ENCODE measurements around the gene KCNQ1. TPM values are rescaled to one million over a fixed set of nuclear protein-coding genes. Genes with fewer than 3 reads are reported as not detected.

KCNQ1 gene
- total RNA-seq, 1 experiment from 2014 or later = not detected

DNA sequence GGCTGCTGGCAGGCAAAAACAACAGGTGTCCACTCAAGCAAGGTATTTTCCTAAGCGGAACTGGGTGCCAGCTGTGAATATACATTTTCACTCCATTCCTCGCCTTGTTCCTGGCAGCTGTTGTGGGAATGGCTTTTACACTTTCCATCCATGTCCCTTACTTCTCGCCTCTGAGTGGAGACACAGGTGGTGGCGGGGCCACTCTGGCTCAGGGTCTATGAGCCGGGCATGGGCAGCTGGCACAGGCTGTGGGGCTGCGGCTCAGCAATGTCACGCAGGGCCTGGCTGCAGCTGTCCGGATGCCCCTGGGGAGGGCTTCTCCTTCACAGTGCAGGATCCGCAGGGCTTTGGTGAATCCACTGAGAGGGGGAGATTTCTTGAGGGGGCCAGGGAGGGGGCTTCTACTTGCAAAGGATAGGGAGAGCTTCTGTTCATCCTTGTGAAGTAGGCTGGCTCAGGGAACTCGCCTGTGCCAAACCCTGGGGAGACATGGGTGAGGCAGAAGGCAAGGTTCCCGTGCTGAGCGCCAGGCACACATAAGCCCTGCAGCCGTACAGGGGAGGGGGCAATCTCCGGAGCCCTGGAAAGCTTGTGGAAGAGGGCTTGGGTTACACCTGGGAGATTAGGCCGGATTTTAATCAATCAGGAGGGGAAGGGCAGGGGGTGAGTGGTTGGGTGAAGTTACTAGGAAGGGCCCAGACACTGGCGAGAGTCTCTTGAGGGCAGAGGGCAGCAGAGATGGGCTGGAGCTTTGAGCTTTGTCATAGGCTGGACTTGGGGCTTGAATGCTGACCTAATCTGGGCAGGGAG, 209.3 kb downstream of the KCNQ1 start:
- DNase-seq (ENCODE audit: unreplicated experiment) = no peak
- H3K9me3 Mint-ChIP-seq (ENCODE audit: unreplicated experiment) = peaks cover 28% of the 10 kb centered on the region
- TF ChIP-seq, protein P1, sequence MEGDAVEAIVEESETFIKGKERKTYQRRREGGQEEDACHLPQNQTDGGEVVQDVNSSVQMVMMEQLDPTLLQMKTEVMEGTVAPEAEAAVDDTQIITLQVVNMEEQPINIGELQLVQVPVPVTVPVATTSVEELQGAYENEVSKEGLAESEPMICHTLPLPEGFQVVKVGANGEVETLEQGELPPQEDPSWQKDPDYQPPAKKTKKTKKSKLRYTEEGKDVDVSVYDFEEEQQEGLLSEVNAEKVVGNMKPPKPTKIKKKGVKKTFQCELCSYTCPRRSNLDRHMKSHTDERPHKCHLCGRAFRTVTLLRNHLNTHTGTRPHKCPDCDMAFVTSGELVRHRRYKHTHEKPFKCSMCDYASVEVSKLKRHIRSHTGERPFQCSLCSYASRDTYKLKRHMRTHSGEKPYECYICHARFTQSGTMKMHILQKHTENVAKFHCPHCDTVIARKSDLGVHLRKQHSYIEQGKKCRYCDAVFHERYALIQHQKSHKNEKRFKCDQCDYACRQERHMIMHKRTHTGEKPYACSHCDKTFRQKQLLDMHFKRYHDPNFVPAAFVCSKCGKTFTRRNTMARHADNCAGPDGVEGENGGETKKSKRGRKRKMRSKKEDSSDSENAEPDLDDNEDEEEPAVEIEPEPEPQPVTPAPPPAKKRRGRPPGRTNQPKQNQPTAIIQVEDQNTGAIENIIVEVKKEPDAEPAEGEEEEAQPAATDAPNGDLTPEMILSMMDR (IDR thresholded peaks at IDR 0.05; ENCODE audit: unreplicated experiment) = no peak
- POLR2A ChIA-PET = no interaction called here
- CTCF ChIA-PET = interaction anchor here (0.7 to 1.0 kb wide), 4 partner anchors 107 to 238 kb away, joined by 3 to 4 read pairs (median 3); no protein-coding TSS in a partner anchor
- no peak overlapping the region for H3K27ac Mint-ChIP-seq (ENCODE audit: low read depth, unreplicated experiment)
- intact Hi-C loops (cut with micrococcal nuclease) = no loop called here
- no peak overlapping the region for H3K4me3 Mint-ChIP-seq (ENCODE audit: unreplicated experiment)
- peaks cover 4% of the 10 kb centered on the region for H3K36me3 Mint-ChIP-seq (ENCODE audit: insufficient read depth, unreplicated experiment)
- H3K4me1 Mint-ChIP-seq (ENCODE audit: insufficient read depth, unreplicated experiment) = peaks cover 5% of the 10 kb centered on the region
- no TSS peak for BruUV-seq (replicated peaks)
- peaks cover 12% of the 10 kb centered on the region for H3K27me3 Mint-ChIP-seq (ENCODE audit: insufficient read depth, unreplicated experiment)

DNA sequence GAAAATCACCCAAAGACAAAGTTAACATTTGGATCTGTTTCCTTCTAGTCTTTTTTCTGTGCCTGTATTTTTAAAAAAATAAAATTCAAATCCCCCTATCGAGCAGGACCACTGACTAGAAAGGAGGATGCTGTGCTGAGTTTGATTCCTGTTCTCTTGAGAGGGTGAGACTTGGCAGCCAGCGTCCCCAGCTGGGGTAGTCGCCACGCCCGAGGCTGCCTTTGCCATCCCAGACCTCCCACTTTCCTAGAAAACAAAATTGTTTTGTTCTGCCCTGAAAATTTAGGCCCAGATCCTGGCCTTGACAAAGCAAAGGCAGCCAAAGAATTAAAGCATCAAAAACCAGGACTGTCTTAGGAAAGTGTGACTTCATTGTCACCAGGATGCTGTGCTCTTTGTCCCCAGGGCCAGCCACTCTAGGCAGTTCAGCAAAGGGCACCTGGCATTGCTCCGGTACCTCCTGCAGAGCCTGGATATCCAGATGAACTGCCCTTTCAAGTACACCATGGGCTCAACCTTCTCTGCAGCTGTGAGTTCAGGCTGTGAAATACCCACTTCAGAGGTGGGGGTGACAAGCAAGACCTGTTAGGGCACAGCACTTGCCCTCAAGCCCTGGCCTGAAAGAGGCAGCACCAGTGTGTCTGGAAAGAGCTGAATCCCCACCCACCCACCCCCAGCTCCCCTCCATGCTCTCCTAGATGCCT, 210.4 kb downstream of the KCNQ1 start:
- Mint-ChIP-seq H3K9me3 (ENCODE audit: unreplicated experiment) (peaks cover 19% of the 10 kb centered on the region), H3K27ac (ENCODE audit: low read depth, unreplicated experiment) (no peak overlapping the region), H3K4me3 (ENCODE audit: unreplicated experiment) (no peak overlapping the region), H3K4me1 (ENCODE audit: insufficient read depth, unreplicated experiment) (peaks cover 5% of the 10 kb centered on the region), H3K27me3 (ENCODE audit: insufficient read depth, unreplicated experiment) (peaks cover 12% of the 10 kb centered on the region), H3K36me3 (ENCODE audit: insufficient read depth, unreplicated experiment) (peaks cover 4% of the 10 kb centered on the region)
- TF ChIP-seq, protein P1 (IDR thresholded peaks at IDR 0.05; ENCODE audit: unreplicated experiment) = no peak
- intact Hi-C loops (cut with micrococcal nuclease) = no loop called here
- POLR2A ChIA-PET = no interaction called here
- BruUV-seq (replicated peaks) = no TSS peak
- no peak for DNase-seq (ENCODE audit: unreplicated experiment)
- CTCF ChIA-PET = no interaction called here

DNA sequence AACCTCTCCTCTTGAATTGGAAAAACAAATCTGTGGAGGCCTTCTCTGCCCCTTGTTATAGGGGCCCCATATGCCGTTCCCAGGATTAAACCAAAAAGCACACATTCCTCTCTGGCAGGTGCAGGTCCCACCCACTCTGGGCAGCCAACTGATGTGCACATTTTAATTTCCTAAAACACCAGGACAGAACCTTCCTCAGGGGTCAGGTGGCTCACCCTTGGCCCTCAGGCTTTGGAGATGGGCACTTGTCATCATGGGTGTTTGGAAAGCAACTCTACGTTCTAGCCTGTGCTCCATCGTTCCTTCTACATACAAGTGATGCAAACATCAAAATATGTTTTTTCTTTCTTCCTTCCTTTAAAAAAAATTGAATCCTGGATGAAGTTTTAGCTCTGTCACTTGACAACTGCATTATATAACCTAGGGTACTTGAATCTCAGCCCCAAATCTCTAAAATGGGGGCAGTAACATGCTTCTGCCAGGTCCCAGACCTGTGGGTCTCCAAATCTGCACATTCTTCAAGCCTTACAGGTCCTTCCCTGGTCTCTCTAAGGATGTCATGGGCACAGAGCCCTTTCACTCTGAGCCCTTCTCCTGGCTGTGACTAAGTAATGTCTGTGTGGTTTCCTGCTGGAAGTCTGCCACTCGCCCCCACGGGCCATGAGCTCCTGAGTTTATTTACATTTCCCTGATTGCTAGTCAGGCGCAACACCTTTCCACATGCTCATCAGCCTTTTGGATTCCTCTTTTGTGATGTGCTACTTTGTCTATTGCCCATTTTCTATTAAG, 211.2 kb downstream of the KCNQ1 start:
- DNase-seq (ENCODE audit: unreplicated experiment) = peak; percentile 59
- no peak overlapping the region for H3K27ac Mint-ChIP-seq (ENCODE audit: low read depth, unreplicated experiment)

More for the DNA sequence above, 211.2 kb downstream of the KCNQ1 start:
- ChIA-PET CTCF (no interaction called here), POLR2A (no interaction called here)
- peaks cover 10% of the 10 kb centered on the region for H3K9me3 Mint-ChIP-seq (ENCODE audit: unreplicated experiment)
- H3K36me3 Mint-ChIP-seq (ENCODE audit: insufficient read depth, unreplicated experiment) = peaks cover 4% of the 10 kb centered on the region
- TF ChIP-seq, protein P1 (IDR thresholded peaks at IDR 0.05; ENCODE audit: unreplicated experiment) = no peak
- no peak overlapping the region for H3K4me3 Mint-ChIP-seq (ENCODE audit: unreplicated experiment)
- intact Hi-C loops (cut with micrococcal nuclease) = no loop called here
- peaks cover 5% of the 10 kb centered on the region for H3K4me1 Mint-ChIP-seq (ENCODE audit: insufficient read depth, unreplicated experiment)
- peaks cover 5% of the 10 kb centered on the region for H3K27me3 Mint-ChIP-seq (ENCODE audit: insufficient read depth, unreplicated experiment)
- BruUV-seq (replicated peaks) = no TSS peak

Measured in MCF 10A (cell line).